Endothelial cell of umbilical vein (primary cell): ENCODE measurements around the gene CCSER1. TPM values are rescaled to one million over a fixed set of nuclear protein-coding genes. Genes with fewer than 3 reads are reported as not detected.

Experiments used
- BruUV-seq: library from RNA; stranded (reverse); fragments of 400-500 nt; replicated peaks from 2 replicates; lab custom pipeline; 2021; lab: Mats Ljungman, UMichigan
- CTCF ChIA-PET: fragments of 300-600, 350-600 bp; sonication (Branson Sonifier 250); formaldehyde crosslinking; loops from one replicate; lab custom pipeline; 2021; ENCODE audit warnings: antibody characterized with exemption, inconsistent platforms; lab: Charles Lee
- POLR2A ChIA-PET: fragments of 300-600, 350-600 bp; sonication (Branson Sonifier 250); formaldehyde crosslinking; loops from one replicate; lab custom pipeline; 2021; ENCODE audit warnings: antibody characterized with exemption, inconsistent platforms; lab: Charles Lee
- DNase-seq: peaks from one replicate; pipeline ENCODE4 v3.0.0-alpha.2; 2011; ENCODE audit warnings: low read depth, low spot score
- FAIRE-seq: peaks from 2 replicates; lab custom pipeline; 2011; peaks lifted over from hg19 to GRCh38; lab: Jason Lieb, UNC
- H2AFZ ChIP-seq: 2 replicates; pipeline ENCODE4 v1.6.0; 2012; ENCODE audit warnings: low read depth, low read length, control low read depth, inconsistent platforms
- H3K27ac ChIP-seq: 2 replicates; pipeline ENCODE4 v1.5.1; 2011; ENCODE audit warnings: low read depth, mild to moderate bottlenecking, control low read depth, low read length, moderate library complexity; ENCODE audit not compliant: insufficient read depth
- H3K27me3 ChIP-seq, 2 experiments: 2 replicates each; pipeline versions ENCODE4 v1.6.0 to v1.6.1; 2011; ENCODE audit warnings: low read length in 2 of 2, mixed read lengths in 1 of 2; ENCODE audit not compliant: control insufficient read depth in 2 of 2, insufficient read depth in 2 of 2
- H3K36me3 ChIP-seq, 2 experiments: 2 replicates in 1 of 2; 3 replicates in 1 of 2; pipeline ENCODE4 v1.5.1; 2011; ENCODE audit warnings: low read length in 2 of 2, mild to moderate bottlenecking in 1 of 2, moderate library complexity in 1 of 2; ENCODE audit not compliant: control insufficient read depth in 2 of 2, insufficient read depth in 2 of 2; ENCODE audit errors: extremely low read depth in 1 of 2
- H3K4me1 ChIP-seq: 3 replicates; pipeline ENCODE4 v1.5.1; 2011; ENCODE audit warnings: mild to moderate bottlenecking, low read length; ENCODE audit not compliant: control insufficient read depth, insufficient read depth; ENCODE audit errors: extremely low read depth
- H3K4me2 ChIP-seq: 2 replicates; pipeline ENCODE4 v1.6.1; 2011; ENCODE audit warnings: low read length, control low read depth, mixed read lengths; ENCODE audit not compliant: insufficient read depth
- H3K4me3 ChIP-seq, 3 experiments: fragments of 200-600 bp in 1 of 3; sonication (generic), shearing (Covaris generic) in 1 of 3; replicated peaks in 1 of 3; 2 replicates each; pipeline ENCODE4 v1.5.1; 2011 to 2016; ENCODE audit warnings: control low read depth in 3 of 3, low read length in 3 of 3, mild to moderate bottlenecking in 2 of 3, inconsistent platforms in 1 of 3, low read depth in 1 of 3, moderate library complexity in 1 of 3; ENCODE audit not compliant: insufficient read depth in 1 of 3
- H3K79me2 ChIP-seq: 2 replicates; pipeline ENCODE4 v1.6.0; 2012; ENCODE audit warnings: low read length, inconsistent platforms; ENCODE audit not compliant: control insufficient read depth, insufficient read depth
- H3K9ac ChIP-seq: replicated peaks from 2 replicates; pipeline ENCODE3; 2011; ENCODE audit warnings: low read length, control low read depth; ENCODE audit not compliant: insufficient read depth; ENCODE audit errors: extremely low read depth
- H3K9me1 ChIP-seq: replicated peaks from 3 replicates; pipeline ENCODE4 v1.6.0; 2011; ENCODE audit warnings: mild to moderate bottlenecking, low read length; ENCODE audit not compliant: control insufficient read depth, insufficient read depth; ENCODE audit errors: extremely low read depth
- H3K9me3 ChIP-seq: replicated peaks from 2 replicates; pipeline ENCODE4 v1.5.1; 2012; ENCODE audit warnings: low read length, inconsistent platforms; ENCODE audit not compliant: control insufficient read depth, insufficient read depth
- H4K20me1 ChIP-seq: replicated peaks from 2 replicates; pipeline ENCODE3; 2011; ENCODE audit warnings: mild to moderate bottlenecking, low read length; ENCODE audit not compliant: control insufficient read depth, insufficient read depth; ENCODE audit errors: extremely low read depth
- CTCF ChIP-seq, 2 donors: IDR thresholded peaks; 1 replicate in 1 of 2; 2 replicates in 1 of 2; pipeline ENCODE4 v1.5.1; 2011; ENCODE audit warnings: low read length in 2 of 2, mild to moderate bottlenecking in 2 of 2, moderate library complexity in 2 of 2, control low read depth in 1 of 2, inconsistent platforms in 1 of 2, low read depth in 1 of 2; ENCODE audit not compliant: insufficient read depth in 1 of 2; ENCODE audit errors: extremely low read depth in 1 of 2
- EZH2 ChIP-seq: IDR thresholded peaks from 2 replicates; pipeline ENCODE4 v1.6.1; 2012; ENCODE audit warnings: borderline replicate concordance, low read depth, mild to moderate bottlenecking, moderate library complexity, low read length, inconsistent platforms; ENCODE audit not compliant: severe bottlenecking
- FOS ChIP-seq: IDR thresholded peaks from 2 replicates; pipeline ENCODE4 v1.6.1; 2011; ENCODE audit warnings: mild to moderate bottlenecking, low read length, moderate library complexity, borderline replicate concordance; ENCODE audit not compliant: insufficient read depth
- GATA2 ChIP-seq: IDR thresholded peaks from 2 replicates; pipeline ENCODE4 v1.7.0; 2011; ENCODE audit warnings: low read depth, mild to moderate bottlenecking, moderate library complexity, mixed read lengths, low read length; ENCODE audit not compliant: insufficient read length, insufficient read depth
- JUN ChIP-seq: IDR thresholded peaks from 2 replicates; pipeline ENCODE4 v1.6.1; 2011; ENCODE audit warnings: borderline replicate concordance, low read depth; ENCODE audit not compliant: insufficient read length, insufficient read depth
- MYC ChIP-seq: IDR thresholded peaks from one replicate; pipeline ENCODE4 v1.6.1; 2011; ENCODE audit warnings: mild to moderate bottlenecking, low read depth, low read length
- POLR2A ChIP-seq: IDR thresholded peaks from 2 replicates; pipeline ENCODE4 v1.6.1; 2012; ENCODE audit warnings: low read depth, mild to moderate bottlenecking, control low read depth, low read length
- POLR2AphosphoS5 ChIP-seq: IDR thresholded peaks from 2 replicates; pipeline ENCODE4 v1.6.1; 2012; ENCODE audit warnings: low read depth, mild to moderate bottlenecking, control low read depth, low read length, moderate library complexity; ENCODE audit not compliant: insufficient read depth
- dilution Hi-C: fragments of 300-500 bp; cut with MboI; formaldehyde crosslinking; loops from one replicate; pipeline ENCODE4 v1.15.0; 2019; ENCODE audit warnings: low sequenced_read_pairs; ENCODE audit not compliant: extremely low pct_ligation_motif_present
- intact Hi-C: fragments of 100-400 bp; cut with micrococcal nuclease; formaldehyde crosslinking; loops from one replicate; pipeline ENCODE4 v1.10.0; 2022
- polyA plus RNA-seq, 4 experiments: library from polyadenylated mRNA; depleted of rRNA in 3 of 4; stranded (reverse) in 3 of 4; unstranded in 1 of 4; fragments of >200 nt; gene quantifications; 2 replicates each; pipeline versions ENCODE4 v1.2.1 to v1.2.3, GENCODE V29; 2011 to 2012; ENCODE audit warnings: missing spikeins in 1 of 4
- total RNA-seq: library from RNA; stranded (reverse); gene quantifications from 2 replicates; pipeline ENCODE4 v1.2.3, GENCODE V29; 2021
- TF ChIP-seq, protein P1 (sequence below): IDR thresholded peaks from 2 replicates; pipeline ENCODE4 v1.6.1; 2011; ENCODE audit not compliant: insufficient read depth, insufficient read length

The CCSER1 gene
- total and polyA plus RNA-seq, 2 donors (not counting 3 experiments of a cell fraction or from before 2014, with no cell fraction given), result 0.11 to 1.8 TPM

DNA sequence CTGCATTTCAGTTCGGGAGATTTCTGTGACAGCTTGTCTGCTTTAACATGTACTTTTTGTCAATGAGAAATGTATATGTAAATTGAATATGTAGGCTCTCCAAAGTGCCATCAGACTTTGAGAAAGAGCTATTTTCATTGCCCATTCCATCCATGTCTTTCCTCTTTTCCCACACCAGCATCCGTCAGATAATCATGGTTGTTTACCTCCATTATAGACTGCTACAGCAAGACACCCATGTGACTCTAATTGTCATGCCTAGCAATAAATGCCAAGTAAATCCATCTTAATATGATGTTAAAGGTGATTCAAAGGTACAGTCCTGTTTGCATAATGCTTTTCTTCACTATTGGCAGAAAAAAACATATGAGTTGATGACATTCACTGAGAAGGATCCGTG lies 1157.3 kb downstream of the CCSER1 start:
- Histone ChIP-seq H3K27me3 (no peaks in the 10 kb centered on the region), H3K27ac (no peak overlapping the region), H3K9me3 (no peaks in the 10 kb centered on the region), H3K4me2 (no peak overlapping the region), H3K4me3 (no peak overlapping the region), H3K79me2 (no peaks in the 10 kb centered on the region), H3K4me1 (no peaks in the 10 kb centered on the region), H3K9ac (no peak overlapping the region), H3K36me3 (no peaks in the 10 kb centered on the region), H4K20me1 (no peaks in the 10 kb centered on the region), H3K9me1 (no peaks in the 10 kb centered on the region), H2AFZ (no peak overlapping the region)
- TF ChIP-seq GATA2 (no peak), JUN (no peak), MYC (no peak), FOS (no peak), CTCF (IDR thresholded peaks at IDR 0.05; ENCODE audit: extremely low read depth in 1 of 2, insufficient read depth in 1 of 2, low read depth in 1 of 2, low read length in 2 of 2) (no peak), POLR2A (no peak), POLR2AphosphoS5 (no peak), EZH2 (no peak)
- TF ChIP-seq, protein P1, sequence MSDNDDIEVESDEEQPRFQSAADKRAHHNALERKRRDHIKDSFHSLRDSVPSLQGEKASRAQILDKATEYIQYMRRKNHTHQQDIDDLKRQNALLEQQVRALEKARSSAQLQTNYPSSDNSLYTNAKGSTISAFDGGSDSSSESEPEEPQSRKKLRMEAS, result no peak
- intact Hi-C loops (no loop called here), dilution Hi-C loops (no loop called here)
- POLR2A ChIA-PET, result no interaction called here
- CTCF ChIA-PET, result no interaction called here
- DNase-seq, result no peak
- no TSS peak for BruUV-seq
- no peak for FAIRE-seq
